H1 (cell line): ENCODE data around the gene NID1. TPM values are rescaled to one million over a fixed set of nuclear protein-coding genes. Genes with fewer than 3 reads are reported as not detected.

Experiments
- BACH1 ChIP-seq: IDR thresholded peaks from 2 replicates; pipeline ENCODE4 v1.6.1; 2012; ENCODE audit warnings: low read length, improper control_type of control experiment
- CEBPB ChIP-seq: IDR thresholded peaks from 2 replicates; pipeline ENCODE4 v1.6.1; 2012; ENCODE audit warnings: low read depth, low read length
- CHD1 ChIP-seq: IDR thresholded peaks from 2 replicates; pipeline ENCODE4 v1.6.1; 2012; ENCODE audit warnings: low read depth, low read length, improper control_type of control experiment
- CREB1 ChIP-seq: IDR thresholded peaks from 2 replicates; pipeline ENCODE4 v1.6.1; 2012; ENCODE audit warnings: inconsistent platforms
- HDAC6 ChIP-seq: IDR thresholded peaks from one replicate; pipeline ENCODE4 v1.7.1; 2012; ENCODE audit warnings: low read depth, mild to moderate bottlenecking, inconsistent platforms, low read length, moderate library complexity
- JUN ChIP-seq: IDR thresholded peaks from 2 replicates; pipeline ENCODE4 v1.6.1; 2011; ENCODE audit warnings: low read depth, mild to moderate bottlenecking, improper control_type of control experiment, low read length
- MAFK ChIP-seq: IDR thresholded peaks from 2 replicates; pipeline ENCODE4 v1.6.1; 2012; ENCODE audit warnings: low read depth, mild to moderate bottlenecking, improper control_type of control experiment, low read length
- NANOG ChIP-seq: IDR thresholded peaks from 2 replicates; pipeline ENCODE4 v1.6.1; 2011; ENCODE audit warnings: low read length, low read depth, mild to moderate bottlenecking, inconsistent platforms; ENCODE audit not compliant: insufficient read depth, poor library complexity, severe bottlenecking
- PHF8 ChIP-seq: fragments of 200-600 bp; sonication (generic); conservative IDR thresholded peaks from 2 replicates; pipeline ENCODE4 v1.7.1; 2012; ENCODE audit warnings: low read depth, mild to moderate bottlenecking, inconsistent platforms, low read length, moderate library complexity
- RAD21 ChIP-seq, 2 experiments: IDR thresholded peaks in 1 of 2; conservative IDR thresholded peaks in 1 of 2; 2 replicates each; pipeline ENCODE4 v1.6.1; 2011; ENCODE audit warnings: low read depth in 2 of 2, low read length in 2 of 2, improper control_type of control experiment in 1 of 2, inconsistent platforms in 1 of 2, mild to moderate bottlenecking in 1 of 2, moderate library complexity in 1 of 2
- RNF2 ChIP-seq: fragments of 200-900, 300-1000 bp; sonication (generic); IDR thresholded peaks from 2 replicates; pipeline ENCODE4 v1.7.1; 2016; ENCODE audit warnings: borderline replicate concordance, low read depth, mild to moderate bottlenecking, antibody characterized with exemption, low read length; ENCODE audit not compliant: poor library complexity, severe bottlenecking; ENCODE audit errors: missing control alignments
- SAP30 ChIP-seq: fragments of 300-600 bp; sonication (generic); IDR thresholded peaks from 2 replicates; pipeline ENCODE4 v1.7.1; 2012; ENCODE audit warnings: low read length, moderate library complexity, mild to moderate bottlenecking, inconsistent platforms; ENCODE audit not compliant: insufficient read depth, insufficient replicate concordance
- SP1 ChIP-seq: IDR thresholded peaks from 2 replicates; pipeline ENCODE4 v1.6.1; 2011; ENCODE audit warnings: low read depth, low read length
- SP2 ChIP-seq: IDR thresholded peaks from 2 replicates; pipeline ENCODE4 v1.6.1; 2012; ENCODE audit warnings: mild to moderate bottlenecking, low read length, inconsistent platforms
- SRF ChIP-seq: IDR thresholded peaks from 2 replicates; pipeline ENCODE4 v1.6.1; 2011; ENCODE audit warnings: mild to moderate bottlenecking, low read depth, low read length, moderate library complexity
- TBP ChIP-seq: IDR thresholded peaks from 2 replicates; pipeline ENCODE4 v1.6.1; 2011; ENCODE audit warnings: low read depth, low read length, improper control_type of control experiment
- TEAD4 ChIP-seq: IDR thresholded peaks from 2 replicates; pipeline ENCODE4 v1.6.1; 2012; ENCODE audit warnings: low read depth, low read length, inconsistent platforms, mixed read lengths
- polyA plus RNA-seq, 7 experiments: library from polyadenylated mRNA; depleted of rRNA in 3 of 7; stranded (reverse) in 5 of 7; unstranded in 2 of 7; fragments of >200 nt in 5 of 7; fragments of 200-250 nt in 2 of 7; gene quantifications; 1 replicate in 5 of 7; 2 replicates in 1 of 7; 4 replicates in 1 of 7; pipeline versions ENCODE4 v1.2.1 to v1.2.3, GENCODE V29; 2011 to 2013; ENCODE audit warnings: missing spikeins in 2 of 7, mixed read lengths in 2 of 7
- total RNA-seq: library from RNA; stranded (reverse); fragmentation: NEBNext Ultra II Directional; extraction: Animal tissue kit (Norgen Biotek cat#: 25700); gene quantifications from 2 replicates; pipeline ENCODE4 v1.2.1, GENCODE V29; 2021
- TF ChIP-seq, protein P1 (sequence below), 3 experiments: IDR thresholded peaks; 1 replicate in 2 of 3; 2 replicates in 1 of 3; pipeline versions ENCODE4 v1.5.1 to v1.6.1; 2011; ENCODE audit warnings: low read length in 3 of 3, mild to moderate bottlenecking in 3 of 3, inconsistent platforms in 2 of 3, low read depth in 1 of 3, moderate library complexity in 1 of 3; ENCODE audit not compliant: insufficient read depth in 1 of 3; ENCODE audit errors: control extremely low read depth in 1 of 3
- TF ChIP-seq, protein P2 (sequence below): IDR thresholded peaks from 2 replicates; pipeline ENCODE4 v1.6.1; 2012; ENCODE audit warnings: low read length, inconsistent platforms
- TF ChIP-seq, protein P3 (sequence below): IDR thresholded peaks from 2 replicates; pipeline ENCODE4 v1.6.1; 2012; ENCODE audit warnings: inconsistent platforms

NID1 gene
- total and polyA plus RNA-seq, 2 of the 8 experiments (the other 6 are each of a cell fraction or from before 2014, with no cell fraction given): 20.9 to 25.4 TPM

DNA sequence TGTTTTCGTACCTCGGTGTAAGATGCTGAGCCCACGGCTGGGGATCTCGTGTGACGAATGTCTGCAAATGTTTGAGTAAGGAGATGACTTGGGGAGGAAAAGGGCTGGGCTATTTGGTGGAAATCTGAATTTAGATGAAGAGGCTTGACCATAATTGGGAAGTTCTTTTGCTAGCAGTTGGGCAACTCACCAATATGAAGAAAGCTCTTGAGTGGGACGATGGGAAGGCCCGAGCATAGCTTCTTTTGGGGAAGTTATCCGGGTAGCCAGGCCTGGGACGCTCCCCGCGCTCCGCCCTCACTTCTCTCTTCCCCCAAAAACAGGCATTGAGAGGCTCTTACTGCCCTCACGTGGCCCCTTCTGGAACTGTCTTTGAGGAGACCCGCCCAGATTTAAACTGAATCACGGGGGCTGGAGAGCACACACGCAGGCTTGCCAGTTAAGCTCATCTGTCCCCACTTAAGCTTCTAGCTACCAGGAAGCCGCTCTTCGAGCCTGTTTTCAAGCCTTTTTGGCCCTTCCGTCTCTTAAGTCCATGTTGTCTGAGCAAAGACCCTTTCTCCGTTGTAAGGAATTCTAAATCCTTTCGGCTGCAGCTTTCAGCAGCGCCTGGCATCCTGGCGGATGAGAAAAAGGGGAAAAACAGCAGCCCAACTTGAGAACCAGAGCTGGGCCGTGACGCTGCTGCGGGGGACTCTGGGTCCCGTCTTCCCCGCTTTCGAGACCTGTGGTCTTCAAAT is 93.1 kb downstream of the NID1 start (continued):
- TF ChIP-seq CEBPB (no peak), SRF (no peak), TEAD4 (no peak), TBP (no peak; the same call in 1 of the 2 replicates), RNF2 (no peak), RAD21 (IDR thresholded peaks at IDR 0.05 in 1 of 2, conservative IDR thresholded peaks at IDR 0.05 in 1 of 2; ENCODE audit: low read depth in 2 of 2, low read length in 2 of 2) (peak; percentile 90 to 93), SP1 (peak; percentile 27; the same call in 1 of the 2 replicates), CHD1 (no peak), SP2 (no peak), NANOG (no peak), SAP30 (no peak), MAFK (no peak), PHF8 (peak; percentile 67), CREB1 (peak; percentile 37), JUN (no peak), BACH1 (no peak), HDAC6 (no peak)
- TF ChIP-seq, protein P1, sequence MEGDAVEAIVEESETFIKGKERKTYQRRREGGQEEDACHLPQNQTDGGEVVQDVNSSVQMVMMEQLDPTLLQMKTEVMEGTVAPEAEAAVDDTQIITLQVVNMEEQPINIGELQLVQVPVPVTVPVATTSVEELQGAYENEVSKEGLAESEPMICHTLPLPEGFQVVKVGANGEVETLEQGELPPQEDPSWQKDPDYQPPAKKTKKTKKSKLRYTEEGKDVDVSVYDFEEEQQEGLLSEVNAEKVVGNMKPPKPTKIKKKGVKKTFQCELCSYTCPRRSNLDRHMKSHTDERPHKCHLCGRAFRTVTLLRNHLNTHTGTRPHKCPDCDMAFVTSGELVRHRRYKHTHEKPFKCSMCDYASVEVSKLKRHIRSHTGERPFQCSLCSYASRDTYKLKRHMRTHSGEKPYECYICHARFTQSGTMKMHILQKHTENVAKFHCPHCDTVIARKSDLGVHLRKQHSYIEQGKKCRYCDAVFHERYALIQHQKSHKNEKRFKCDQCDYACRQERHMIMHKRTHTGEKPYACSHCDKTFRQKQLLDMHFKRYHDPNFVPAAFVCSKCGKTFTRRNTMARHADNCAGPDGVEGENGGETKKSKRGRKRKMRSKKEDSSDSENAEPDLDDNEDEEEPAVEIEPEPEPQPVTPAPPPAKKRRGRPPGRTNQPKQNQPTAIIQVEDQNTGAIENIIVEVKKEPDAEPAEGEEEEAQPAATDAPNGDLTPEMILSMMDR (IDR thresholded peaks at IDR 0.05; ENCODE audit: control extremely low read depth in 1 of 3, insufficient read depth in 1 of 3, low read depth in 1 of 3, low read length in 3 of 3): peak; percentile 70 to 88 (median 82)
- TF ChIP-seq, protein P2, sequence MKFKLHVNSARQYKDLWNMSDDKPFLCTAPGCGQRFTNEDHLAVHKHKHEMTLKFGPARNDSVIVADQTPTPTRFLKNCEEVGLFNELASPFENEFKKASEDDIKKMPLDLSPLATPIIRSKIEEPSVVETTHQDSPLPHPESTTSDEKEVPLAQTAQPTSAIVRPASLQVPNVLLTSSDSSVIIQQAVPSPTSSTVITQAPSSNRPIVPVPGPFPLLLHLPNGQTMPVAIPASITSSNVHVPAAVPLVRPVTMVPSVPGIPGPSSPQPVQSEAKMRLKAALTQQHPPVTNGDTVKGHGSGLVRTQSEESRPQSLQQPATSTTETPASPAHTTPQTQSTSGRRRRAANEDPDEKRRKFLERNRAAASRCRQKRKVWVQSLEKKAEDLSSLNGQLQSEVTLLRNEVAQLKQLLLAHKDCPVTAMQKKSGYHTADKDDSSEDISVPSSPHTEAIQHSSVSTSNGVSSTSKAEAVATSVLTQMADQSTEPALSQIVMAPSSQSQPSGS: no peak
- TF ChIP-seq, protein P3, sequence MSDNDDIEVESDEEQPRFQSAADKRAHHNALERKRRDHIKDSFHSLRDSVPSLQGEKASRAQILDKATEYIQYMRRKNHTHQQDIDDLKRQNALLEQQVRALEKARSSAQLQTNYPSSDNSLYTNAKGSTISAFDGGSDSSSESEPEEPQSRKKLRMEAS: peak; percentile 23; the same call in 1 of the 2 replicates
